Cardiac fibroblast (primary cell): ENCODE results near the gene DIABLO.
A peak's percentile ranks its signal among the peaks of the same experiment; 100 is the strongest.

Source experiments
- DNase-seq, 2 donors: peaks; one replicate each; pipeline versions ENCODE4 v3.0.0 to v3.0.0-alpha.2; 2010; ENCODE audit warnings: low read depth in 2 of 2
- H3K4me3 ChIP-seq, 2 donors: replicated peaks in 1 of 2; 1 replicate in 1 of 2; 2 replicates in 1 of 2; pipeline ENCODE4 v1.5.1; 2011; ENCODE audit warnings: low read depth in 2 of 2, low read length in 2 of 2, mild to moderate bottlenecking in 2 of 2, moderate library complexity in 1 of 2
- TF ChIP-seq, protein P1 (sequence below): IDR thresholded peaks from one replicate; pipeline ENCODE4 v1.5.1; 2011; ENCODE audit warnings: low read depth, mild to moderate bottlenecking, low read length, inconsistent platforms

DIABLO gene

GRCh38 chr12:122197612-122197966 lies 28.3 kb downstream of the DIABLO start:
- DNase-seq, result peak in 1 of 2 donors; percentile 19
- H3K4me3 ChIP-seq, result no peak overlapping the region
- TF ChIP-seq, protein P1, sequence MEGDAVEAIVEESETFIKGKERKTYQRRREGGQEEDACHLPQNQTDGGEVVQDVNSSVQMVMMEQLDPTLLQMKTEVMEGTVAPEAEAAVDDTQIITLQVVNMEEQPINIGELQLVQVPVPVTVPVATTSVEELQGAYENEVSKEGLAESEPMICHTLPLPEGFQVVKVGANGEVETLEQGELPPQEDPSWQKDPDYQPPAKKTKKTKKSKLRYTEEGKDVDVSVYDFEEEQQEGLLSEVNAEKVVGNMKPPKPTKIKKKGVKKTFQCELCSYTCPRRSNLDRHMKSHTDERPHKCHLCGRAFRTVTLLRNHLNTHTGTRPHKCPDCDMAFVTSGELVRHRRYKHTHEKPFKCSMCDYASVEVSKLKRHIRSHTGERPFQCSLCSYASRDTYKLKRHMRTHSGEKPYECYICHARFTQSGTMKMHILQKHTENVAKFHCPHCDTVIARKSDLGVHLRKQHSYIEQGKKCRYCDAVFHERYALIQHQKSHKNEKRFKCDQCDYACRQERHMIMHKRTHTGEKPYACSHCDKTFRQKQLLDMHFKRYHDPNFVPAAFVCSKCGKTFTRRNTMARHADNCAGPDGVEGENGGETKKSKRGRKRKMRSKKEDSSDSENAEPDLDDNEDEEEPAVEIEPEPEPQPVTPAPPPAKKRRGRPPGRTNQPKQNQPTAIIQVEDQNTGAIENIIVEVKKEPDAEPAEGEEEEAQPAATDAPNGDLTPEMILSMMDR, result no peak

DNA sequence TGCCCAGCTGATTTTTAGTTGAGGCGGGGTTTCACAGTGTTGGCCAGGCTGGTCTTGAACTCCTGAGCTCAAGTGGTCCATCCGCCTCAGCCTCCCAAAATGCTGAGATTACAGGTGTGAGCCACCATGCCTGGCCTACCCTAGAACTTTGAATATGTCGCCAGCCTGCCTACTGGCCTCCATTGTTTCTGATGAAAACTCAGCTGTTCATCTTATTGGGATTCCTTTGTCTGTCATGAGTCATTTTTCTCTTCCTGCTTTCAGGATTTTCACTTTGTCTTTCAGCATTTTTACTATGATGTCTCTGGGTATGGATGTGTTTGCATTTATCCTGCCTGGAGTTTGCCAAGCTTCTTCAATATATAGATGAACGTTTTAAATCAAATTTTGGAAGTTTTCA lies 30.4 kb downstream of the DIABLO start:
- TF ChIP-seq, protein P1, result no peak
- DNase-seq, result no peak
- H3K4me3 ChIP-seq, result no peak overlapping the region

- H3K4me3 ChIP-seq, result no peak overlapping the region
- TF ChIP-seq, protein P1, result no peak
- DNase-seq, result no peak
These were observed 31.0 kb downstream of the DIABLO start for GRCh38 chr12:122194804-122195203.

GRCh38 chr12:122192441-122192840 lies 33.4 kb downstream of the DIABLO start:
- TF ChIP-seq, protein P1, result no peak
- H3K4me3 ChIP-seq, result no peak overlapping the region
- no peak for DNase-seq

- DNase-seq, result peak; percentile 65 to 75
- no peak overlapping the region for H3K4me3 ChIP-seq
- TF ChIP-seq, protein P1, result peak; percentile 92
These were observed 34.8 kb downstream of the DIABLO start for GRCh38 chr12:122190842-122191668.

DNA sequence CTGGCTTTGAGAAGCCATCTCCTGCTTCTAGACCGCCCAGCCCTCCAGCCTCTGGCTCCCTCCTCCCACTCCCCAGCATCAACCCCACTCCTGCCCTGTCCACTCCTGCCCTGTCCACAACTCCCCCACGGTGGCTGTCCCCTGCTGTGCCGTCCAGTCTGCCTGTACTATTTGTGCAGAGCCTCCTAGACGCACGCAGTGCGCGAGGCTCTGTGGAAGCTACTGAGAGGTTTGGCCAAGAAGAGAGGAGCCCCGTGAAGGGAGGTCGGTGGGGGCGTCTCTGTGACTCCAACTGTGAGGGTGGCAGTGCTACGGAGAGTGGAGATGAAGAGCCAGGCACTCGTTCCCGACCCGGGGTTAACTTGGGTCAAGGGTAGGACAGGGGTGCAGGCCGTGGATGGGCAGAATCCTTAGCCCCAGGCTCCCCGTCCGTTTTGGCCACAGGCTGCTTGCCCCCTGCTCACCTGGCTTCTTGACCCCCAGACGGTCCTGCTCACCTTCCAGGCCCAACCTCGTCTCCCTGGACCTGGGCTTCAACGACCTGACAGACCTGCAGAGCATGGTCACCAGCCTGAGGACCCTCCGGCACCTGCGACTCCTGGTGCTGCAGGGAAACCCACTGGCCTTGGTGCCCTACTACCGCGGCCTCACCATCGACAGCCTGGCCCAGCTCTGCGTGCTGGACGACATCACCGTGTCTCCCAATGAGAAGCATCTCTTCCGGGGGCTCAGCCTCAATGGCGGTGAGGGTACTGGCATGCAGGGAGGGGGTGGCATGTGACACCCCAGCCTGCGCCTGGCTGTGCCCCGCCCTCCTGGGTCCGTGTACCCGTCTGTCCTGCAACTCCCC lies 36.0 kb downstream of the DIABLO start:
- no peak overlapping the region for H3K4me3 ChIP-seq
- TF ChIP-seq, protein P1, result no peak
- DNase-seq, result no peak
